Left lobe of liver (tissue), 2 donors: ENCODE measurements around the gene PSMD8. TPM values are rescaled to one million over a fixed set of nuclear protein-coding genes. Genes with fewer than 3 reads are reported as not detected.
"Not testable (repeated sequence)": the region's sequence is repeated elsewhere in the genome, so short reads cannot be mapped to it uniquely, and the experiment has no call there.

Experiments
- ATAC-seq: fragments of 200-7000 bp; cut with Tn5 transposase; one replicate; pipeline ENCODE4 v1.9.1; 2020; ENCODE audit warnings: mild to moderate bottlenecking, moderate library complexity
- DNase-seq: peaks from one replicate; pipeline ENCODE4 v3.0.0-alpha.2; 2020; ENCODE audit warnings: low spot score
- total RNA-seq: library from RNA; stranded (reverse); gene quantifications from one replicate; pipeline ENCODE4 v1.2.1, GENCODE V29; 2021
- donor health status: DM: no; HTN: no; CAD: no; lungs with moderate emphysema.
- donor health status: DM: no; HTN: yes; CAD: no.

PSMD8 gene
- total RNA-seq, 1 donor from 2014 or later = 62.5 TPM

DNA sequence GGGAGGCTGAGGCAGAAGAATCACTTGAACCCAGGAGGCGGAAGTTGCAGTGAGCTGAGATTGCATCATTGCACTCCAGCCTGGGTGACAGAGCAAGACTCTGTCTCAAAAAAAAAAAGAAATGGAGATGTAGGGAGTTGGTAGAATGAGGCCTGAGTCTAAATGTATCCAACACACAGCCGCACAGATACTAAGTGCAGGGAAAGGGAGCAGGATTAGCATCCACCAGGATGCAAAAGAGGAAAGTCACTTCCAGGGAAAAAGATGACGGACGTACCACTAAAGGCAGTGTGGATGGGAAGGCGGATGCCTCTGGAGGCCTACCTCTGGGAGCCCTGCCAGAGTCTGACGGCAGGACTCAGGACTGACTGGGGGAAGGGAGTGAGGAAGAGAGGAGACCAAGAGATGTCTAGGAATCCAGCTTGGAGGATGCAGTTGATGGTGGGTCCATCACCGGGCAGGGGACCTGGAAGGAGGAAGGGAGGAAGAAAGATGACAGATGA is 35.3 kb downstream of the PSMD8 start:
- peak; percentile 55 for ATAC-seq
- no peak for DNase-seq

GRCh38 chr19:38410407-38410806 is 36.0 kb downstream of the PSMD8 start:
- not testable (repeated sequence) for ATAC-seq

DNA sequence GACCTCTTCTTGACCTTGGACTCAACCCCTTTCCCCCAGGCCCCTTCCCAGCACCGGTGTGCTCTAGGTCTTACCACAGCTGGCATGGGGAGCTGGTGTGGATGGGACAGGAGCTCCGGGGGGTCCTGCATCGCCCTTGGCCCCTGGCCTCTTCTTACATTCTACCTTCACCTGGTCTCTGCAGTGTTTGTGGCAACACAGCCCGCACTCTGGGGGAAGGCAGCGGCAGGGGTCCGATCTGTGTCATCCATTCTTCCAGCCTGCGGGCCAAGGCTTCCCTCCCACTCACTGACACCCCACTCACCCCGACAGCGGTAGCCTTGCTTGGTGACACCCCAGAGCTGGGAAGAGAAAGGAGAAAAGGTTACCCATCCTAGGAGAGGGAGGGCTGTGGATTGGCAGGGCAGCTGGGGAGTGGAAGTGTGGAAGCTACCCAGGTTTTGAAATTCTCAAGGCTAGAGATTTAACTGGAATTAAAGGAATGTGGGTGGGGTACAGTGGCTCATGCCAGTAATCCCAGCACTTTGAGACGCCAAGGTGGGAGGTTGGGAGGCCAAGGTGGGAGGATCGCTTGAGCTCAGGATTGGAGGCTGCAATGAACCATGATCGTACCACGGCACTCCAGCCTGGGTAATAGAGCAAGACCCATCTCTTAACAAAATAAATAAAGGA is 36.8 kb downstream of the PSMD8 start:
- ATAC-seq (no peak), DNase-seq (no peak)

More at GRCh38 chr19:38410407-38410806, 36.0 kb downstream of the PSMD8 start:
- not testable (repeated sequence) for DNase-seq

GRCh38 chr19:38411898-38412297 is 37.5 kb downstream of the PSMD8 start:
- not testable (repeated sequence) for ATAC-seq, DNase-seq

DNA sequence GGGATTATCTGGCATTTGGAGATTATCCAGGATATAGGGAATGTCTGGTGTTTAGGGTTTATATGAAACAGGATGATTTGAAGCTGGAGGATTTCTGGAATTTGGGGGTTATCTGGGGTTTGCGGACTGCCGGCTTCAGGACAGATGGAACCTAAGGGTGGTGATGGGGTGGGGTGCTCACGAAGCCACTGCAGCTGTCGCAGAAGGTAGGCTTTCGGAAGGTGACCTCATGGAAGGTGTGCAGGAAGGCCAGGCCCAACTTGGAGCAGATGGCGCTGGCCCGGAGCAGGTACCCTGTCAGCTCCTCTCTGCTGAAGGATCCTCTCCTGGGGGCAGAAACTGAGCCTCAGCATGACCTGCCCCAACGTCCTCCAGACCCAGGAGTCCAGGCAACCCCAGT is 38.1 kb downstream of the PSMD8 start:
- no peak for DNase-seq
- no peak for ATAC-seq

DNA sequence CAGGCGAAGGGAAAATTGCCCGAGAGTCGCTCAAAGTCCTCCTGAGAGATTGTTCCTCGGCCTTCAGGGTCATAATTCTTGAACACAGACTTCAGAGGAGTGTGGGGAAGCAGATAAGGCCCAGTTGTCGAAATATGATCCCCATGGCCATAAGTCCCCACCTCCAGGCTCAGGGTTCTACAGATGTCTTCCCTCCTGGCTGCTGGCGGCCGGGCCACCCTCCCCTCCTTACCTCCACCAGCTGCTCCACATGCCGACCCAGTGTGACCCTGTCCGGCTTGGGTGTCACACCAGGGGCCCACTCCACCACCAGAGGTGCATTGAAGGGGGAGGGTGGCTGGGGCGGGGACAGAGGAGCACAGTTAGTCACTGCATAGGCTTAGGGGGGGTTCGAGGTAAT is 38.6 kb downstream of the PSMD8 start:
- no peak for ATAC-seq
- DNase-seq = no peak

DNA sequence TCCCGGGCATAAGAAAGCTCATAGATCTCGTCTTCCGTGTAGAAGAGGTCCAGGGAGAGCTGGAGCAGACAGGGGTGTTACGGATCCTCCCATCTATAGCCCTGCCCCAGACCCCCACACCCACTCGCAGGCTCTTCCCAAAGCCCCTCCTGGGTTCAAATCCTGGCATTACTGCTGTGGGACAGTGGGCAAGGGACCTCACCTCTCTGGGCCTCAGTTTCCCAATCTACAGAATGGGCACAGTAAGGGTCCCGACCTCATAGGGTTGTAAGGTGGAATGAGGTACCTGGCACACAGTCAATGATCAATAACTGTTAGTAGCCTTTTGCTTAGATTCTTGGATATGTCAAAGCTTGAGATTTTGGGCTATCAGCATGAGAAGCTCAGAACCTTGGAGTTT is 39.0 kb downstream of the PSMD8 start:
- ATAC-seq (no peak), DNase-seq (no peak)

- ATAC-seq = no peak
- DNase-seq = no peak
Observed at GRCh38 chr19:38417146-38417543, 42.8 kb downstream of the PSMD8 start.

GRCh38 chr19:38417544-38418506 is 43.5 kb downstream of the PSMD8 start:
- ATAC-seq (peak; percentile 69), DNase-seq (peak; percentile 56)

- no peak for ATAC-seq
- no peak for DNase-seq
Observed at GRCh38 chr19:38420935-38421334, 46.6 kb downstream of the PSMD8 start.

- no peak for ATAC-seq
Observed at GRCh38 chr19:38421856-38422255, 47.5 kb downstream of the PSMD8 start.

DNA sequence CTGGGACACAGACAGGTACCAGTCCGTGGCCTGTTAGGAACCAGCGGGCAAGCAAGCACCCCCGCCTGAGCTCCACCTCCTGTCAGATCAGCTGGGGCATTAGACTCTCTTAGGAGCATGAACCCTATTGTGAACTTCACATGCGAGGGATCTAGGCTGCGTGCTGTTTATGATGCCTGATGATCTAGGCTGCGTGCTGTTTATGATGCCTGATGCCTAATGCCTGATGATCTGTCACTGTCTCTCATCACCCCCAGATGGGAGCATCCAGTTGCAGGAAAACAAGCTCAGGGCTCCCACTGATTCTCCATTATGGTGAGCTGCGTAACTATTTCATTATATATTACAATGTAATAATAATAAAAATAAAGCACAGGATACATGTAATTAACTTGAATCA is 48.1 kb downstream of the PSMD8 start:
- ATAC-seq (no peak), DNase-seq (no peak)

More at GRCh38 chr19:38421856-38422255, 47.5 kb downstream of the PSMD8 start:
- no peak for DNase-seq

DNA sequence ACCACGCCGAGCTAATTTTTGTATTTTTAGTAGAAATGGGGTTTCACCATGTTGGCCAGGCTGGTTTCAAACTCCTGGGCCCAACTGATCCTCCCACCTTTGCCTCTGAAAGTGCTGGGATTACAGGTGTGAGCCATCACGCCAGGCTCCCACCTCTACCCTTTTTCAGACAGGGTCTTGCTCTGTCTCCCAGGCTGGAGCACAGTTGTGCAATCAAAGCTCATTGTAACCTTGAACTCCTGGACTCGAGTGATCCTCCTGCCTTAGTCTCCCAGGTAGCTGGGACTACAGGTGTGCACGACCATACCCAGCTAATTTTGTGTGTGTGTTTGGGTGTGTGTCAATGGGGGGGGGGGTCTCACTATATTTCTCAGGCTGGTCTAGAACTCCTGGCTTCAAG is 49.9 kb downstream of the PSMD8 start:
- ATAC-seq = no peak
- DNase-seq = no peak

DNA sequence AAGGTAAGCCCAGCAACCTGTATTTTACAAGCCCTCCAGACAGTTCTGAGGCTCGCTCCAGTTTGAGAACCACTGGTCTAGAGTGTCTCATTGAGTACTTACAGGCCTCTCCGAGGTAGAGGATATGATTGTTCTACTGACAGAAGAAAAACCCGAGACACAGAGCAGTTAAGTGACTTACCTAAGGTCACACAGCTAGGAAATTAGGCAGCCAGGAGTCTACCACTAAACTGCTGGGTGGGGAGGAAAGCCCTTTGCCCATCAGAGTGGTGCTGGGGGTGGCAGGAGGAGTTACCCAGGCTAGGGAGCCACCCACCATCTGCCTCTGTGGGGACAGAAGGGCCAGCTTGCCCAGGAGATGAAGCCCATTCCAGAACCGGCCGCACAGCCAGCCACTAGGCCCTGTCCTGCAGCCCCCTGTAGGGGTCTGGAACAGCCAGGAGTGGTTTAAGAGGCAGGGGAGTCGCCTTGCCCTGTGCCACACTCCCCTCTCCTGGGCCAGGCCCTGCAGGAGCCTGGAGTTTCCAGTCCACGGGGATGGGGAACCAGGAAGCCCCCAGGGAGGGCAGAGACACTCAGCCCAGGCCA is 50.9 kb downstream of the PSMD8 start:
- DNase-seq (no peak), ATAC-seq (no peak)

DNA sequence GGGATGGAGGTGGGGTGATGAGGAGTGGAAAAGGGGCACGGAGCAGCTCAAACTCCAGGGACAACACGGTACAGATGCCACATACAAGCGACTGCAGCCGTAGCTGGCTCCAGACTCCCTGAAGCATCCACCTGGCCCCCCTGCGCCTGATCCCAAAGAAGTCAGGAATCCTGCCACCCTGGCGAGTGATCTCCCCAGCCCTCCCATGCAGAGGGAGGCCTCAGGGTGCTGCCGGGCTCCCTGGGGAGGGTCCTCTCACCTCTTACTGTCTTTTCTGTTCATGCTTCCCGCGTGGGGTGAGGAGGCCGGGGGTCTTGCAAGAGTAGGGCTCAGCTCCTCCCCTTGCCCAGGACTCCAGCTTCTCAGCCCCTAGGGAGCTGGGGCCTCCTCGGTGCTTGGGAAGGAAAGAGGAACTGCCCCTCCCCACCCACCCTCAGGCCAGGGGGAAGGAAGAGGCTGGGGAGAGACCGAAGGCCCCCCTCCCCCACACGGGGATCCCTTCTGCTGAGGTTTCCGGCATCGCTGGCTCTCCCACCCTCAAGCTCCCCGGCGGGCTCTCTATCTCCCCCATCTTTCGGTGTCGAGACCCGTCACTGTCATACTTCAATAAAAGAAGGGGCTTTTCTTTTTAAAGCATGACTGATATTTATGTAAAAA is 51.6 kb downstream of the PSMD8 start, which contains the start of gene RASGRP4:
Gene RASGRP4, minus strand, starts transcription at position 410 of the 657 bp plus-strand sequence. Its CDS starts 128 bp downstream, at position 282.
- DNase-seq = no peak
- ATAC-seq = peak; percentile 41

GRCh38 chr19:38427035-38427677 is 52.8 kb downstream of the PSMD8 start:
- ATAC-seq, DNase-seq: not testable (repeated sequence)

DNA sequence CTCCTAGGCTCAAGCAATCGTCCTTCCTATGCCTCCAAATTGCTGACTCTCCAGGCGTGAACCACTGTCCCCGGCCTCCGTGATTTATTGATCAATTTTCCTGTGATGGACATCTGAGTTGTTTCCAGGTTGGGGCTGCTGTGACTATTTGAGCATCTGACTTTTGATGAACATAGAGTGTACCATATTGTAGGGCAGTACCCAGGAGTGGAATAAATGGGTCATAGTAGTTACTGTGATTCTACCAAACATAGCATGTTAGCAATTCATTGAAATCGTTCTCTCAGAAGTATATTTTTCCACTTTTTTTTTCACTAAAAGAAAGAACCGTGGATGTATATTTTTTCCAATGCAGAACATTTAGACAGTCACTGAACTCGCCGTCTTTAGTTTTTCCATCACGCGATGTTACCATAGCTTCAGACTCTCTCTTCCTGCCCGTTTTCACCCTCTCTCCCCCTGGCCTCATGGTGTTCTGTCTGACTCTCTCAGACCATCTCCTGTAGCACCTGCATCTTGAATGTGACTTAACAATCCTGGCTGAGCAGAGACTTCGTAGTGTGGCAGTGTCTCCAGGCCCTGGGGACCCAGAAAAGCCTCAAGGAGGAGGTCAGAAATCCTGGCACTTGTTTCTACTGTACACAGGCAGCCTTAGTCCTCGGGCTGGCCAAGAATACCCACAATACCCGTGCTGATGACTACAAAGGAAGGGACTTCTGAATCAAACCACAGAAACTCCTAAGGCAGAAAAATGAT is 54.9 kb downstream of the PSMD8 start:
- ATAC-seq (no peak), DNase-seq (no peak)

DNA sequence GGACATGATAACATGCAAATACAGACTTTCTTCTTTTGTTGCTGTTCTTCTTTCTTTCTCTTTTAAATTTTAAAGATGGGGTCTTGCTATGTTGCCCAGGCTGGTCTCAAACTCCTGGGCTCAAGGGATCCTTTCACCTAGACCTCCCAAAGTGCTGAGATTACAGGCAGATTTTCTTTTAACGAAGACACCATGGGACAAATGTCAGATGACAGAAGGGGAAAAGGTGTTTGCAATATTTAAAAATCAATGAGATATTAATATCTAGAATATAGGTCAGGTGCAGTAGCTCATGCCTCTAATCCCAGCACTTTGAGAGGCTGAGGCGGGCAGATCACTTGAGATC is 55.4 kb downstream of the PSMD8 start:
- no peak for DNase-seq
- ATAC-seq = no peak

GRCh38 chr19:38430931-38431330 is 56.6 kb downstream of the PSMD8 start:
- DNase-seq = no peak
- no peak for ATAC-seq
